DMS79 treated with DMSO at 0.1 percent for 48 hours (cell line): ENCODE results near the gene ZNF506.
"Not testable (repeated sequence)": the region's sequence is repeated elsewhere in the genome, so short reads cannot be mapped to it uniquely, and the experiment has no call there.

Experiments used
- DNase-seq: peaks from one replicate; lab custom pipeline; 2025; lab: John Stamatoyannopoulos, UW

Gene ZNF506

DNA sequence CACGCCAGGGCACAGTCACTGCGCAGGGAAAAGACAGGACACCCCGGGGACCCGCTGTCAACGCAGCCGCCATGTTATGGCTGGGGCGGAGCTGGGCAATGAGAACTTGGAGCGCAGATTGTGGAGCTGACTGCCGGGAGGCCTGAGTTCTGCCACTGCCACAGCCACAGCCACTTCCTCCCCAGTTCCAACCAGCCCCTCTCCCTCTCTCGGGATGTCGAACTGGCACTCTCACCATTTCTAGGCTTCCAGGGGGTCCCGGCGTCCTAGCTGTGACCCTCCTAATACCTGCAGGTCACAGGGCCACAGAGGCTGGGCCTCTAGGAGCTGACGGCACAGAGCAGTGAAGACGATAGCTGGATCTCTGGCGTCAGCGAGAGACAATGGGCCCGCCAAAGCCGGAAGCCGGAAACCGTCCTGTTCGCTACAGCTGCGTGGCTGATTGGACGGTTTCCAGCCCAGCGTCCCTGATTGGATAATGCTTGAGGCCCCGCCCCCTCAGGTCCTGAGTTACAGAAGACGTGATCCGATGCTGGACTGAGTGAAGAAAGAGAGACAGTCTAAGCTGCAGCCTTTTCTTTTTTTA lies at the start of gene ZNF506:
Gene ZNF506, minus strand, starts transcription at position 385 of the 586 bp plus-strand sequence. Its CDS starts 147 bp downstream, at position 238.
- DNase-seq: peak; percentile 96

- DNase-seq: not testable (repeated sequence)
Observed at GRCh38 chr19:19870086-19870485, 48.5 kb upstream of the ZNF506 start.

DNA sequence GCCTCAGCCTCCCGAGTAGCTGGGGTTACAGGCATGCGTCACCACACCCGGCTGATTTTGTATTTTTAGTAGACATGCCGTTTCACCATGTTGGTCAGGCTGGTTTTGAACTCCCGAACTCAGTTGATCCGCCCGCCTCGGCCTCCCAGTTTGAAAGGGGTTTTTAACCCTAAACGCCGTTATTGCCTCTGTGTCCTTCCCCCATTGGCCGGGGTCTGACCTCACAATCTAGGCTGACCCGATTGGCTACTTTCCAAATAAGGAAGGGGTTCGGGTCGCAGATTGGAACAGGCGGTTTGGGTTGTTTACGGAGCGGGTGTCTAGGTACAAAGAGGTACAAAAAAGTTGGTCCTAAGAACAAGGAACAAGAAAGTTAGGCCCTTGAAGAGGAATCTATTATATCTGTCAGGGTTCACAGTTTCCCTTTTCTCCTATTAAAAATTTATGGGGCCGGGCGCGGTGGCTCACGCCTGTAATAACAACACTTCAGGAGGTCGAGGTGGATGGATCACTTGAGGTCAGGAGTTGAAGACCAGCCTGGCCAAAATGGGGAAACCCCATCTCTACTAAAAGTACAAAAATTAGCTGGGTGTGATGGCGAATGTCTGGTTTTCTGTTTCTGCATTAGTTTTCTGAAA lies 45.2 kb upstream of the ZNF506 start:
- peak; percentile 47 for DNase-seq

DNA sequence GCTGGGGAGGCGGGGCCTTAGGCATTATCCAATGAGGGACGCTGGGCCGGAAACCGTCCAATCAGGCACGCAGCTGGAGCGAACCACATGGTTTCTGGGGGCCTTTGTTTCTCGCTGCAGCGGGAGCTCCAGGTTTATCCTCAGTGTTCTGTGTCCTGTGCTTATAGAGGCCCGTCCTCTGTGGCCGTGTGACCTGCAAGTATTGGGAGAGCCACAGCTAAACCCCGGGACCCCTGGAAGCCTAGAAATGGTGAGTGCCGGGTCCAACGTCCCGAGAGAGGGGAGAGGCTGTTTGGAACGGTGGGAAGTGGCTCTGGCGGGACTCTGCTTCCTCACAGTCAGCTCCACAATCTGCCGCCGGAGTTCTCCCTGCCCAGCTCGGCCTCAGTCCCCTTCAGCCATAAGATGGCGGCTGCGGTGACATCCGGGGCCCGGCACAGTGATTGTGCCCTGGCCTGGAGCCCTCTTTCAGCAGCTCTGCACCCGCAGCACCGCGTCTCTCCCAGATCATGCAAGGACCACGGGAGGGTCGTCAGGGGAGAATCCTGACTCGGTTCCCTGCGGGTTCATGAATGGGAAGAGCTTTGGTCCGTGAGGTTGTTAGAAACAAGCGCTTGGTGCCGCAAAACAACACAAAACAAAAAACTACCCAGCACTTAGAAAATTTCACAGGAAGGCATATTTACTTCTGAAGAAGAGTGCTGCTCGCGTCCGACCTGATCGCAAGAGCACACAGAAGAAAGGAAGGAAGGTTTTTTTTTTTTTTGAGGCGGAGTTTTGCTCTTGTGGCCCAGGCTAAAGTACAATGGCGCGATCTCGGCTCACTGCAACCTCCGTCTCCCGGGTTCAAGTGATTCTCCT lies 44.4 kb upstream of the ZNF506 start, which contains the start of gene ZNF253:
Gene ZNF253, plus strand, starts transcription at position 133 of the 861 bp plus-strand sequence. Its CDS starts 115 bp downstream, at position 248.
- peak; percentile 97 for DNase-seq

- no peak for DNase-seq
Observed at GRCh38 chr19:19860756-19861390, 39.3 kb upstream of the ZNF506 start.

- DNase-seq: no peak
Observed at GRCh38 chr19:19858751-19859150, 37.2 kb upstream of the ZNF506 start.

DNA sequence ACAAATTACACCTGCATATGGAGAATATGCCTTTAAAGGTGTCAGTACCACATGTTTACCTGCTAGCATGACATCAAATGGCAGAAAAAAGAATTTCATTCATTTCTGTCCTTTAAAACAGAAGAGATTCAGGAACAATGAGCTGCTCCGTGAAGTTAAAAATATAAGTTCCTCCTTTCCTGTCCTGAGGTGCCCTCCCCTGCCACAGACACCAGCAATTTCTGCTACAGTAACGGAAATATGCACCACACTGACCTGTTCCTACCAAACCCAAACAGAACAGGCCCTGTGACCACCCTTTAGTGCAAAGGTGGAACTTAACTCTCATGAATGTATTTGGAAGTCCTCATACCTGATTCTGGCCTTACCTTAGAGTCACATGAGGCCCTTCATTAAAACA lies 30.2 kb upstream of the ZNF506 start:
- not testable (repeated sequence) for DNase-seq

DNA sequence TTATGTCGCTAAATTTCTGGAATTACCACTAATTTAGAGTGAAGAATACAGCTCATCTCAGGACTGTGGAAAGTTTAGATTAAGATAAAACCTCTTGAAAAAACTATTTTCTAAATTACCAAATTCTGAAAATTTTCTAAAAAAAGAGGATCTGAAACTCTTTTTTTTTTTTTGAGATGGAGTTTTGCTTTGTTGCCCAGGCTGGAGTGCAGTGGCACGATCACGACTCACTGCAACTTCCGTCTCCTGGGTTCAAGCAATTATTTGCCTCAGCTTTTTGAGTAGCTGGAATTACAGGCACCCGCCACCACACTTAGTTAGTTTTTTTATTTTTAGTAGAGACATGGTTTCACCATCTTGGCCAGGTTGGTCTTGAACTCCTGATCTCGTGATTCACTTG lies 27.5 kb upstream of the ZNF506 start:
- no peak for DNase-seq

- DNase-seq: no peak
Observed at GRCh38 chr19:19847781-19848180, 26.2 kb upstream of the ZNF506 start.

- no peak for DNase-seq
Observed at GRCh38 chr19:19835560-19836038, 14.0 kb upstream of the ZNF506 start.

DNA sequence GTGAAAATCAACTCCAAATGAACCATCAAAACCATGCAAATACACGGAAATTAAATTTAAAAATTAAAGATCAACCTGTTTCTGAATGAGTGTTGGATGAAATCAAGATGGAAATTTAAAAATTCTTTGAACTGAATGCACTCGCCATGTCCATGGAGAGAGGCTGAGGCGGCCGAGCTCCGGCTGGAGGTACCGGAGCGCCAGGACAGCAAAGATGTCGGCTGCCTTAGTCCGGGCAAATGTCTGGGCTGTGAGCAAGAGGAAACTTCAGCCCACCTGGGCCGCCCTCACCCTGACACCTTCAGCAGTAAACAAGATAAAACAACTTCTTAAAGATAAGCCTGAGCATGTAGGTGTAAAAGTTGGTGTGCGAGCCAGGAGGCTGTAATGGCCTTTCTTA lies 5.3 kb upstream of the ZNF506 start:
- DNase-seq: no peak

DNA sequence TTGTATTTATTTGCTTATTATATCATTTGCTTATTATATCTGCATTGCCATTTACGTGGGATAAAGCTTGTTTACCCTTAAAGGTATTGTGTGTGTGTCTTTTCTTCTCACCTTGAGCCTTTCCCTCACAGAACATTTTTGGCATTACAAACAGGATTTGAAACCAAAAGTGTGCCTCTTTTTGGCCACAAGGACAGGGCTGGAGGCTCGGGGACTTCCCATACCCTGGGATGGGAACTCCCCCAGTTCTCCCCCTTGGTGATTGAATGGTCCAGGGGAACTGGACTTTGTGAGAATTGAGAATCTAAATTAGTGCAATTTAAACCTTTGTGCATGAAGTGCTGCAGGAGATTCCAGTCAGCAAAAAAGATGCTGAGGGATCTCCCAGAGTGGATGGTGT lies 2.4 kb upstream of the ZNF506 start:
- no peak for DNase-seq

- DNase-seq: not testable (repeated sequence)
Observed at GRCh38 chr19:19821976-19822375, 426 bp upstream of the ZNF506 start.

GRCh38 chr19:19820774-19821320 lies 703 bp downstream of the ZNF506 start:
- no peak for DNase-seq

DNA sequence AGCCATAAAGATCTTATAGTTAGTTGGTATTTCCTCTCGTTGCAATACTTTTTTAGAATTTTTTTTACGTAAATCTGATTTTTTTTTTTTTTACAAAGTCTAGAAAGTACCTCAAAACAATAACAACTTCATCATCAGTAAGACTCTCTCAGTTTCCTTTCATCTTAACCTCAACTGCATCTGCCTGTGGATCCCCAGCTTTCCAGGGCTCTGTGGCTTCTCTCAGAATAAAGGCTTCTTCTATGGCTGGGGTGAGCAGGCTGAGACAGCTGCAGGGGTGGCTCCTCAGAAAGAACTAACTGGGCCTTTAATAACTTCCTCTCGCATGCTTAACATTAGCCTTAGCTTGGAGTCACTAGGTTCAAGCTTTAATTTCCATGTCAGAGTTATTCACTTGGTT lies 4.2 kb downstream of the ZNF506 start:
- DNase-seq: no peak

GRCh38 chr19:19816679-19817078 lies 4.9 kb downstream of the ZNF506 start:
- DNase-seq: no peak

DNA sequence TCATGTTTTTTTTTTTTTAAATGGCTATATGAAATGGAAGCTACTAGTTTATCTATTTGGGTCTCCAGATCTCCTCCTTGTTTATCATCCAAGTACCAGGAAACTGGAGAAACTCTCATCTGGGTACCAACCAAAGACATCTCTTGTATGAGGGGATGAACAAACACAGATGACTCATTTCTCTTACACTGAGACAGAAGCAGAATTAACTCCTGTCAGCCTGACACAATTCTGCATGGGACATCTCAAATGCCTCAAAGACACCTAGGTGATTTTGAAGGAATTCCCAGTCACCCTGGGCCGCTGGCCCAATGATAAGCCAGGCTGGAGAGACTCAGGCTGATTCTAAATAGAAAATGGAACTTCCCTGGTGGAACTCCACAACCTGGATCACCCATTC lies 9.6 kb downstream of the ZNF506 start:
- DNase-seq: not testable (repeated sequence)

DNA sequence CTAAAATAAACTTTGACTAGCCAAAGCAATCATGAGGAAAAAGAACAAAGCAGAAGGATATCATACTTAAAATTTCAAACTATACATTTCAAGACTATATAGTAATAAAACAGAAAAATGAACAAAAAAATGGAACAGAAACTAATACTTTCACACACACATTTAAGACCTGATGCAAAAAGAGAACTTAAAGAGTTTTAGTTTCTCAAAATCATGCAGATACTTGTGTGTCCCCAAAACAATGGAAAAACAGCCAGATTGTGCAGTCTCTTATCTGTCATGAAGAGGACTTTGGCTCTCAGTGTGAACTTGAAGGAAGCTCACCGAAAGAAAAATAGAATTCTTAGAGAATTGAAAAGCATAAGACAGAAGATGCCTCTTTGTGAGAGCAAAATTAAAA lies 16.1 kb downstream of the ZNF506 start:
- DNase-seq: no peak

DNA sequence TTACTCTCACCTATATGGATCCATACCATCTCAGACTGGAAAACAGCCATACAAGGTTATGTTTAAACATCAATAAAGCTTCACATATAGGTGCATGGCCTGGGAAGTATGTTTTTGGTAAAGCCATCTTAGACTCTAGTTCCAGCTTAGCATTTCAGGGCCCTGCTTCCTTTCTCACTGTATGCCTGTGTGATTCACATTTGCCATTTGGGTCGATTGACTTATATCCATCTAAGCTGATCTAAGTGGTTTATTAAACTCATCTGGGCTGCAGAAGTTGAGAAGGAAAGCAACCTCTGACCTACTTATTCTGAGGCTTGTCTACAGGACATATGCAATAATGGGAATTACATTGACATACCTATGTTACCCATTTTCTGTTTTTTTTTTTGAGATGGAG lies 33.5 kb downstream of the ZNF506 start:
- DNase-seq: no peak

- DNase-seq: not testable (repeated sequence)
Observed at GRCh38 chr19:19785476-19785875, 36.1 kb downstream of the ZNF506 start.

DNA sequence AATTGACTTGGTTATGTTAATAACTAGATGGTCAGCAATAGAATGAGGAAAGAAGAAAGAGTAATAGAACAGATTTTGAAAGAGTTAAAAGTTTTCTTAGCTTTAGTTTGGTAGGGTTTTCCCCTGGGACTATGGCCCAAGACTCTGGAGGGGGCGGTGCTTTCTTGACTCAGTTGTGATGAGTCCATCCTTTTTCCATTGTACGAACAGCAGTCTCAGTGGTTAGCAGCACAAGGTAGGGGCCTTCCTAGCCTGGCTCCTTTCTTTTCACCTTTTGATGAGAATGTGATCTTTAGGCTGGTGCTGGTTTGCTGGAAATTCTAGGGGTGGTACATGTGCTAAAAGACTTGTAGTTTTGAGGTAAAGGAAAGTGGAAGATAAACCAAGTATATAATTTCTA lies 38.8 kb downstream of the ZNF506 start:
- DNase-seq: no peak

- DNase-seq: peak; percentile 95
Observed at GRCh38 chr19:19781791-19782190, 39.8 kb downstream of the ZNF506 start.
